GM18526 (cell line): ENCODE results near the gene RIPPLY3.

ENCODE experiments used
- POLR2A ChIP-seq: IDR thresholded peaks from 3 replicates; pipeline ENCODE4 v1.6.1; 2011; ENCODE audit not compliant: insufficient read length; ENCODE audit errors: extremely low read depth

Gene RIPPLY3

GRCh38 chr21:36976228-36976861 lies 30.2 kb upstream of the RIPPLY3 start:
- no peak for TF ChIP-seq POLR2A

- TF ChIP-seq POLR2A: no peak
These were observed 29.4 kb upstream of the RIPPLY3 start for GRCh38 chr21:36976882-36977651.

- no peak for TF ChIP-seq POLR2A
These were observed 26.0 kb upstream of the RIPPLY3 start for GRCh38 chr21:36980280-36981048.

GRCh38 chr21:36981049-36981391 lies 25.5 kb upstream of the RIPPLY3 start:
- no peak for TF ChIP-seq POLR2A

- no peak for TF ChIP-seq POLR2A
These were observed 24.4 kb upstream of the RIPPLY3 start for GRCh38 chr21:36981977-36982700.

GRCh38 chr21:36985751-36986594 lies 20.5 kb upstream of the RIPPLY3 start:
- no peak for TF ChIP-seq POLR2A

GRCh38 chr21:36987845-36988244 lies 18.7 kb upstream of the RIPPLY3 start:
- TF ChIP-seq POLR2A: no peak

- no peak for TF ChIP-seq POLR2A
These were observed 18.0 kb upstream of the RIPPLY3 start for GRCh38 chr21:36988536-36988935.

GRCh38 chr21:36989699-36990507 lies 16.6 kb upstream of the RIPPLY3 start:
- TF ChIP-seq POLR2A: peak; percentile 54

GRCh38 chr21:36990508-36991205 lies 15.8 kb upstream of the RIPPLY3 start:
- TF ChIP-seq POLR2A: no peak

- TF ChIP-seq POLR2A: no peak
These were observed 13.8 kb upstream of the RIPPLY3 start for GRCh38 chr21:36992671-36993070.

- no peak for TF ChIP-seq POLR2A
These were observed 11.9 kb upstream of the RIPPLY3 start for GRCh38 chr21:36994501-36995158.

GRCh38 chr21:36999131-36999898 lies 7.2 kb upstream of the RIPPLY3 start:
- TF ChIP-seq POLR2A: no peak
